H1 (cell line): Measurements from ENCODE around the gene MUC5AC. TPM values are rescaled to one million over a fixed set of nuclear protein-coding genes. Genes with fewer than 3 reads are reported as not detected.

ENCODE experiments used
- CTCF ChIA-PET: fragments of 300-600 bp; sonication (Branson Sonifier 250); formaldehyde crosslinking; loops from one replicate; lab custom pipeline; 2021; ENCODE audit not compliant: partially characterized antibody; lab: Charles Lee
- POLR2A ChIA-PET: fragments of 300-600 bp; sonication (Branson Sonifier 250); formaldehyde crosslinking; loops from one replicate; lab custom pipeline; 2021; ENCODE audit warnings: inconsistent platforms; ENCODE audit not compliant: partially characterized antibody; lab: Charles Lee
- DNase-seq, 2 experiments: peaks; one replicate each; pipeline versions ENCODE4 v3.0.0 to v3.0.0-alpha.2; 2010 to 2022; ENCODE audit warnings: low spot score in 2 of 2, low read depth in 1 of 2, mixed read lengths in 1 of 2
- FAIRE-seq: peaks from 2 replicates; lab custom pipeline; 2011; peaks lifted over from hg19 to GRCh38; lab: Jason Lieb, UNC
- H2AFZ ChIP-seq: 2 replicates; pipeline ENCODE4 v1.8.1; 2012; ENCODE audit warnings: low read length, inconsistent platforms
- H2AK5ac ChIP-seq: 2 replicates; pipeline ENCODE4 v1.6.1; 2013; ENCODE audit warnings: low read depth, low read length
- H2BK120ac ChIP-seq: replicated peaks from 2 replicates; pipeline ENCODE3; 2013; ENCODE audit warnings: low read depth, low read length, inconsistent platforms
- H2BK12ac ChIP-seq: 2 replicates; pipeline ENCODE4 v1.6.1; 2013; ENCODE audit warnings: low read depth, low read length
- H2BK15ac ChIP-seq: 2 replicates; pipeline ENCODE4 v1.6.1; 2013; ENCODE audit warnings: low read length
- H2BK20ac ChIP-seq: 2 replicates; pipeline ENCODE4 v1.6.1; 2013; ENCODE audit warnings: low read length
- H2BK5ac ChIP-seq: 2 replicates; pipeline ENCODE4 v1.6.1; 2013; ENCODE audit warnings: low read depth, low read length
- H3K14ac ChIP-seq: 2 replicates; pipeline ENCODE4 v1.6.1; 2013; ENCODE audit warnings: inconsistent platforms; ENCODE audit not compliant: insufficient read length
- H3K18ac ChIP-seq: 2 replicates; pipeline ENCODE4 v1.6.1; 2013; ENCODE audit warnings: low read length; ENCODE audit errors: extremely low read depth
- H3K23ac ChIP-seq: 2 replicates; pipeline ENCODE4 v1.6.1; 2013; ENCODE audit warnings: inconsistent platforms; ENCODE audit not compliant: insufficient read length
- H3K23me2 ChIP-seq: 2 replicates; pipeline ENCODE4 v1.6.1; 2013; ENCODE audit warnings: low read depth, low read length
- H3K27ac ChIP-seq: 2 replicates; pipeline ENCODE4 v1.6.1; 2011; ENCODE audit warnings: low read depth, low read length, inconsistent platforms
- H3K27me3 ChIP-seq, 4 experiments: replicated peaks in 1 of 4; 1 replicate in 1 of 4; 2 replicates in 3 of 4; pipeline versions ENCODE4 v1.6.1 to v1.8.1; 2011 to 2013; ENCODE audit warnings: low read length in 3 of 4, mild to moderate bottlenecking in 3 of 4, inconsistent platforms in 2 of 4, mixed read lengths in 2 of 4, moderate library complexity in 1 of 4; ENCODE audit not compliant: control insufficient read depth in 3 of 4, insufficient read depth in 3 of 4; ENCODE audit errors: extremely low read depth in 1 of 4
- H3K36me3 ChIP-seq, 4 experiments: 2 replicates each; pipeline versions ENCODE4 v1.6.1 to v1.8.1; 2011 to 2013; ENCODE audit warnings: mild to moderate bottlenecking in 4 of 4, low read length in 3 of 4, moderate library complexity in 2 of 4, control low read depth in 1 of 4, inconsistent platforms in 1 of 4; ENCODE audit not compliant: insufficient read depth in 4 of 4, control insufficient read depth in 2 of 4
- H3K4ac ChIP-seq: replicated peaks from 2 replicates; pipeline ENCODE3; 2013; ENCODE audit warnings: low read length, low read depth, mixed read lengths, inconsistent platforms; ENCODE audit not compliant: insufficient read length
- H3K4me1 ChIP-seq, 4 experiments: replicated peaks in 1 of 4; 1 replicate in 1 of 4; 2 replicates in 3 of 4; pipeline versions ENCODE4 v1.6.1 to v1.8.1; 2011 to 2013; ENCODE audit warnings: low read length in 3 of 4, inconsistent platforms in 2 of 4, mixed read lengths in 1 of 4; ENCODE audit not compliant: insufficient read depth in 4 of 4, control insufficient read depth in 3 of 4
- H3K4me2 ChIP-seq, 2 experiments: 2 replicates each; pipeline versions ENCODE4 v1.6.1 to v1.8.1; 2011 to 2013; ENCODE audit warnings: low read depth in 2 of 2, low read length in 2 of 2, control low read depth in 1 of 2, inconsistent platforms in 1 of 2, mild to moderate bottlenecking in 1 of 2; ENCODE audit not compliant: insufficient read depth in 1 of 2
- H3K4me3 ChIP-seq, 4 experiments: fragments of 200-600, 300-600 bp in 1 of 4; sonication (generic), shearing (Covaris generic), sonication (Bioruptor Twin) in 1 of 4; 2 replicates each; pipeline versions ENCODE4 v1.5.1 to v1.8.1; 2011 to 2016; ENCODE audit warnings: low read length in 4 of 4, low read depth in 3 of 4, control low read depth in 2 of 4, inconsistent platforms in 2 of 4, mild to moderate bottlenecking in 2 of 4, mixed read lengths in 1 of 4, moderate library complexity in 1 of 4; ENCODE audit not compliant: insufficient read depth in 2 of 4; ENCODE audit errors: extremely low read depth in 1 of 4
- H3K56ac ChIP-seq: replicated peaks from 2 replicates; pipeline ENCODE3; 2013; ENCODE audit warnings: low read depth, mild to moderate bottlenecking, mixed read lengths, low read length, inconsistent platforms; ENCODE audit not compliant: insufficient read length
- H3K79me1 ChIP-seq: 2 replicates; pipeline ENCODE4 v1.6.1; 2013; ENCODE audit warnings: low read depth, low read length, control low read depth
- H3K79me2 ChIP-seq, 2 experiments: 2 replicates each; pipeline versions ENCODE4 v1.6.1 to v1.8.1; 2012 to 2013; ENCODE audit warnings: low read length in 2 of 2, mild to moderate bottlenecking in 2 of 2, inconsistent platforms in 1 of 2; ENCODE audit not compliant: insufficient read depth in 2 of 2, control insufficient read depth in 1 of 2
- H3K9ac ChIP-seq, 4 experiments: replicated peaks in 1 of 4; 1 replicate in 1 of 4; 2 replicates in 3 of 4; pipeline versions ENCODE4 v1.6.1 to v1.8.1; 2011 to 2013; ENCODE audit warnings: low read depth in 3 of 4, low read length in 3 of 4, control low read depth in 2 of 4, mild to moderate bottlenecking in 2 of 4, moderate library complexity in 2 of 4, inconsistent platforms in 1 of 4; ENCODE audit errors: extremely low read depth in 1 of 4
- H3K9me3 ChIP-seq, 2 experiments: 2 replicates each; pipeline versions ENCODE4 v1.6.1 to v1.8.1; 2012 to 2013; ENCODE audit warnings: mild to moderate bottlenecking in 2 of 2, moderate library complexity in 2 of 2, control low read depth in 1 of 2, inconsistent platforms in 1 of 2, low read depth in 1 of 2, low read length in 1 of 2, mixed read lengths in 1 of 2; ENCODE audit not compliant: insufficient read depth in 2 of 2
- H4K20me1 ChIP-seq, 2 experiments: replicated peaks in 1 of 2; 2 replicates each; pipeline versions ENCODE3 to v1.8.1; 2011 to 2013; ENCODE audit warnings: inconsistent platforms in 2 of 2, low read length in 2 of 2, mild to moderate bottlenecking in 1 of 2; ENCODE audit not compliant: insufficient read depth in 2 of 2, control insufficient read depth in 1 of 2
- H4K5ac ChIP-seq: 2 replicates; pipeline ENCODE4 v1.6.1; 2013; ENCODE audit warnings: low read length, low read depth, mixed read lengths, inconsistent platforms; ENCODE audit not compliant: insufficient read length
- H4K8ac ChIP-seq: 2 replicates; pipeline ENCODE4 v1.8.0; 2013; ENCODE audit warnings: mild to moderate bottlenecking, moderate library complexity, low read length, inconsistent platforms; ENCODE audit not compliant: insufficient read depth; ENCODE audit errors: extremely low read depth
- H4K91ac ChIP-seq: replicated peaks from 2 replicates; pipeline ENCODE3; 2013; ENCODE audit warnings: low read length, mixed read lengths, inconsistent platforms; ENCODE audit not compliant: insufficient read length
- CEBPB ChIP-seq: IDR thresholded peaks from 2 replicates; pipeline ENCODE4 v1.6.1; 2012; ENCODE audit warnings: low read depth, low read length
- HDAC6 ChIP-seq: IDR thresholded peaks from one replicate; pipeline ENCODE4 v1.7.1; 2012; ENCODE audit warnings: low read depth, mild to moderate bottlenecking, inconsistent platforms, low read length, moderate library complexity
- SP1 ChIP-seq: IDR thresholded peaks from 2 replicates; pipeline ENCODE4 v1.6.1; 2011; ENCODE audit warnings: low read depth, low read length
- YY1 ChIP-seq: IDR thresholded peaks from 2 replicates; pipeline ENCODE4 v1.6.1; 2011; ENCODE audit warnings: low read depth, mild to moderate bottlenecking, low read length
- WGBS, 2 experiments: shearing (Covaris generic) in 1 of 2; methylation state at CpG; one replicate each; pipeline versions ENCODE4 v1.1.6 to v1.1.7; 2013 to 2015; ENCODE audit warnings: low lambda C conversion rate in 2 of 2, mixed read lengths in 2 of 2, inconsistent platforms in 1 of 2, low coverage in 1 of 2, missing lambda C conversion rate in 1 of 2; ENCODE audit not compliant: insufficient replicate concordance in 2 of 2, insufficient coverage in 1 of 2, insufficient read length in 1 of 2; ENCODE audit errors: extremely low coverage in 1 of 2, missing lambda C conversion rate in 1 of 2; 5-methylcytosine and 5-hydroxymethylcytosine counted together
- polyA plus RNA-seq, 7 experiments: library from polyadenylated mRNA; depleted of rRNA in 3 of 7; stranded (reverse) in 5 of 7; unstranded in 2 of 7; fragments of >200 nt in 5 of 7; fragments of 200-250 nt in 2 of 7; gene quantifications; 1 replicate in 5 of 7; 2 replicates in 1 of 7; 4 replicates in 1 of 7; pipeline versions ENCODE4 v1.2.1 to v1.2.3, GENCODE V29; 2011 to 2013; ENCODE audit warnings: missing spikeins in 2 of 7, mixed read lengths in 2 of 7
- total RNA-seq: library from RNA; stranded (reverse); fragmentation: NEBNext Ultra II Directional; extraction: Animal tissue kit (Norgen Biotek cat#: 25700); gene quantifications from 2 replicates; pipeline ENCODE4 v1.2.1, GENCODE V29; 2021

Gene MUC5AC
- total and polyA plus RNA-seq, 2 of the 8 experiments (the other 6 are each of a cell fraction or from before 2014, with no cell fraction given): not detected

GRCh38 chr11:1121813-1122663 lies 35.7 kb upstream of the MUC5AC start:
- no peak overlapping the region for H3K9ac ChIP-seq
- no peak overlapping the region for H2BK15ac ChIP-seq
- H3K36me3 ChIP-seq: no peaks in the 10 kb centered on the region
- no peak overlapping the region for H2BK12ac ChIP-seq
- no peak overlapping the region for H2BK120ac ChIP-seq
- H3K4me3 ChIP-seq: no peak overlapping the region
- FAIRE-seq (no peak), DNase-seq (no peak)
- H4K5ac ChIP-seq: no peak overlapping the region
- no peak overlapping the region for H2BK5ac ChIP-seq
- no peaks in the 10 kb centered on the region for H3K27me3 ChIP-seq
- H2BK20ac ChIP-seq: no peak overlapping the region
- no peak overlapping the region for H3K23ac ChIP-seq
- no peak overlapping the region for H2AFZ ChIP-seq
- CTCF ChIA-PET: interaction anchor here (1.1 kb wide), 1 partner anchor 13 kb away, joined by 3 read pairs; no protein-coding TSS in a partner anchor
- H3K4me2 ChIP-seq: no peak overlapping the region
- H4K20me1 ChIP-seq: no peaks in the 10 kb centered on the region
- no peaks in the 10 kb centered on the region for H3K79me2 ChIP-seq
- no peak overlapping the region for H2AK5ac ChIP-seq
- TF ChIP-seq SP1: no peak
- no peak for TF ChIP-seq HDAC6
- no peak for TF ChIP-seq YY1
- no peak for TF ChIP-seq CEBPB
- H3K23me2 ChIP-seq: peaks cover 10% of the 10 kb centered on the region; the same call in 1 of the 2 replicates
- POLR2A ChIA-PET: no interaction called here
- H4K8ac ChIP-seq: no peak overlapping the region
- H3K9me3 ChIP-seq: peaks cover 14 to 62% of the 10 kb centered on the region in 2 experiments
- H3K18ac ChIP-seq: no peak overlapping the region
- no peaks in the 10 kb centered on the region for H3K4me1 ChIP-seq
- H3K14ac ChIP-seq: no peak overlapping the region
- no peak overlapping the region for H3K4ac ChIP-seq
- no peaks in the 10 kb centered on the region for H3K79me1 ChIP-seq
- no peak overlapping the region for H3K56ac ChIP-seq
- H4K91ac ChIP-seq: no peak overlapping the region
- H3K27ac ChIP-seq: no peak overlapping the region
- WGBS, 2 experiments: 81% methylated on average over 28 of the region's 28 CpGs; no CpG with 5 or more reads in 1 of the 2 experiments
